HG03025 (cell line): Measurements from ENCODE around the gene HMCES.
"Not testable (repeated sequence)": the region's sequence is repeated elsewhere in the genome, so short reads cannot be mapped to it uniquely, and the experiment has no call there.

Source experiments
- ATAC-seq: cut with Tn5 transposase; IDR thresholded peaks from one replicate; pipeline ENCODE4 v1.9.1; 2021; ENCODE audit warnings: mild to moderate bottlenecking, moderate library complexity; ENCODE audit not compliant: unreplicated experiment, low FRiP score

The HMCES gene

DNA sequence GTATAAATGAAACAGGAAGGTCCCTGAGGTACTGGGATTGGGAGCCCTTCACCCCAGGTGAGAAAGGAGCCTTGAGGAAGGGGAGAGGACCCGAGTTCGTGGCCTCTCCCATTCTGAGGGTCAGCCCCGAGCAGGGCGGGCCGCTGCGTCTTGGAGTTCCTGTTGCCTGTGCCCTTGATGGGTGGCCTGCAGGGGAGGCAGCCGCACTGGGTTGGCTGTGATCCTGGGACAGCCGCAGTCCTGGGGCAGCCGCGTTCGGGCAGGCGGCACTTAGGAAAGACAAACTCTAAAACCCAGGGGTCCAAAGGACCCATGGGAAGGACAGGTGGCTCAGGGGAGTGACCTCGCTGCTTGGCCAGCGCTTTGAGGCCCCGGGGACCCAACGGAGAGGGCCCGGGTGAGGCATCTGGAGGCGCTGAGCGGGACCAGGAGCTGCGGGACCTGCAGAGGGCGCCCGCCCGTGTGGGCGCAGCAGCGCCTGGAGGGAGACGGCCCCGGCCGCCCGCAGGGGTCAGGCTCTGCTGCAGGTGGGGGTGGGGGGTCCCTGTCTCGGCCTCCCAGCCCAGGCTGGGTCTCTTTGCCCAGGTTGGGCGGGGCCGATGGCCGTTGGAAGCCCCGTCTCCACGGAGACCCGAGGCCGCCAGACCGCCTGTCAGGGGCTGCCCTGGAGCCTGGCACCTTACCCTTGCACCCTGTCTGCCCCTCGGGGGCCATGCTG lies 65.1 kb downstream of the HMCES start:
- ATAC-seq, result no peak

GRCh38 chr3:129344540-129345220 lies 66.0 kb downstream of the HMCES start:
- no peak for ATAC-seq

DNA sequence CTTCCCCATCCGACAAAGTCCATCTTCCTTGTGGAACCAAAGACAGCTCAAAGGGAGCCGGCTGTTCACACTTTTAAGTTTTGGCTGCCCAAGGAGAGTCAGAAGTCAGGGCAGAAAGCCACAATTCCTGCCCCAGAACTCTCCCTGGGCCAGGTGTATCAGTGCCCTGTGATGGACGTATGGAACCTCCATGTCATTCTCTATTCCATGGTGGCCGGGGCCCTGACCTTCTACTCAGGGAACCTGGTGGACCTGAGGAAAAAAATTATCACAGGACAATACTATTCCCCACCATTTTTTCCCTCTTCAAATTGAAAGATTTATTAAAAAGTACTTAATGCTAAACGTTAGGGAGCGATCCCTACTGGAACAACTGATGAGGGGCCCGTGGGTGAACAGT lies 66.6 kb downstream of the HMCES start:
- no peak for ATAC-seq

- no peak for ATAC-seq
Measured at GRCh38 chr3:129345971-129346370, 67.3 kb downstream of the HMCES start.

GRCh38 chr3:129346695-129347457 lies 68.2 kb downstream of the HMCES start:
- ATAC-seq, result no peak

GRCh38 chr3:129347458-129347845 lies 68.8 kb downstream of the HMCES start:
- ATAC-seq, result no peak

DNA sequence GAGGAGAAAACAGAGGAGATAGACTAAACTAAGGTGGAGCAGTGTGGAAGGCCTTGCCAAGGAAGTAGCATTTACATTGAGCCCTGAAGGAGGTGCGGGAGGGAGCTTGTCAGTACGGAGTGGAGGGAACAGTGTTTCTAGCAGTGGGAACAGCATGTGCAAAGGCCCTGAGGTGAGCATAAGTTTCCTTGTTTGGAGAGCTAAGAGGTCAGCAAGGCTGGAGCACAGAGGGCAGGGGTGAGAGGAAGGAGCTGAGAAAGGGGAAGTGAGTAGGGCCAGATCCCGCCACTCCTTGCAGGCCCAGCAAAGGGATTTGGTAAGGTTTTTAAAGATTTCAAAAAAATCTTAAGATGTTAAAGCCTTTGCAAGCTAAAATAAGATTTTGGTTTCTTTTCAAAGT lies 70.1 kb downstream of the HMCES start:
- no peak for ATAC-seq

DNA sequence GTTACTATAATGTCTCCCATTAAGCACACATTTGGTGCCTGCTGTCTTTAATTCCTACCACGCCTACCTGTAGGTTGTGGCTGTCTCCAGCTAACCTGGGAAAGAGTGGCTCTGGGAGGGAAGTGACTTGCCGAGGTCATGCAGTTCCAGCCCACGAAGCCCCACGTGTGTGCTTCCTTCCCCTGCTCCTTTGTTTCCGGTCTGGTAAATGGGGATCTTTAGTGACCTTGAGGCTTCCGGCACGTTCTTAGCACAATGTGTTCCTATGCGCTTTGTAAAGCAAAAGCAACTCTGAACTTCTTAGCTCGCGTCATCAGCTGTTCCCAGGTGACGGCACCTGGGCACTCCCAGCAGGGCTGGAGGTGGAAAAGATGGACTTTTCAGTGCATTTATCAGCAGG lies 70.5 kb downstream of the HMCES start:
- ATAC-seq, result not testable (repeated sequence)

- no peak for ATAC-seq
Measured at GRCh38 chr3:129349791-129350190, 71.1 kb downstream of the HMCES start.

DNA sequence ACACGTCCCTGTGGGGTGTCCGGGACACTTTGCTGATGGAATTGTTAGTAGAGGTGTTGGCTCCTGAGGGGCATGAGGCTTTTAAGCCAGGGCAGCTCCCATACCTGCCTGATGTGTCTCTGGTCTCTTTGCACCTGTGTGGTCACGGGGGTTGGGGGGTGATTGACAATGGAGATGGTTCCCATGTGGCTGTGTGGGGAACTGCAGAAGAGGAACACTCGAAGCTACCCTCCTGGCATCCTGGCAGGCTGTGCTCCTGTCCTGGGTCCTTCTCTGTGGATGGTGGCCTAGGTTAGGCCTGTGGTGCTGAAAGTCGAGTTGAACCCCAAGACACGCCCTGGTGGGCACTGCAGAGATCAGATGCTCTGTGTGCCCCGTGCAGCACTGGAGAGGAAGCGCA lies 73.4 kb downstream of the HMCES start:
- ATAC-seq, result no peak

GRCh38 chr3:129352650-129353588 lies 74.2 kb downstream of the HMCES start:
- no peak for ATAC-seq

DNA sequence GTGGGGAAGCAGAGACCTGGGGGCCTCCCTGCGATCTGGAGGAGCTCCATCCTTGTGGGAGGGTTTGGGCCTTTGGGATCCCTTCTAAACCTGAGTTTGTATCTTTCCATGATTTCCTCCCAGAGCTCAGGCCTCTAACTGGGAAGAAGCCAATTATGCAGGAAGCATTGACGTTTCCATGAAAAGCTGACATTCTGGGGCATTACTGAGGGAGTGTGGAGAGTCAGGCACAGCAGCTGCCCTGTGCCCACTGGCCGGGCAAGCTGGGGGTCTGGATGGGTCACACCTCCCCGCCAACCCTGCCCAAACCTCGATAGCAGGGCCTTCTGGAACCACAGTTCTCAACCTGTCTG lies 74.9 kb downstream of the HMCES start:
- no peak for ATAC-seq
